ENCODE results near the gene AGO3. TPM values are rescaled to one million over a fixed set of nuclear protein-coding genes. Genes with fewer than 3 reads are reported as not detected.

The AGO3 gene
- polyA plus RNA-seq, 12 donors, result 9.3 to 94.1 (median 12.0) TPM

Other genes with a start within 250 kb of the AGO3 start
- gene C1orf216, start 212.2 kb upstream of the AGO3 start, polyA plus RNA-seq (ENCODE audit: insufficient read length in 12 of 12), result 10 to 100 TPM in 6 of 12 donors, 1 to 10 TPM in 5, not detected in 1; 6.4 to 14.0 (median 10.6) TPM
- 10 to 100 TPM in 1 of 12 donors, 1 to 10 TPM in 10, not detected in 1; 2.6 to 10.4 (median 7.3) TPM for gene CLSPN, start 161.1 kb upstream of the AGO3 start, polyA plus RNA-seq (ENCODE audit: insufficient read length in 12 of 12)
- gene AGO4, start 123.1 kb upstream of the AGO3 start, polyA plus RNA-seq (ENCODE audit: insufficient read length in 12 of 12), result 10 to 100 TPM in 10 of 12 donors, 1 to 10 TPM in 1, not detected in 1; 9.4 to 30.5 (median 14.8) TPM
- gene AGO1, start 47.9 kb upstream of the AGO3 start, polyA plus RNA-seq (ENCODE audit: insufficient read length in 12 of 12), result 10 to 100 TPM in 7 of 12 donors, 1 to 10 TPM in 5; 8.2 to 39.8 (median 10.4) TPM
- gene TEKT2, start 153.0 kb downstream of the AGO3 start, polyA plus RNA-seq (ENCODE audit: insufficient read length in 12 of 12), result 1 to 10 TPM in 1 of 12 donors, under 1 TPM in 9, not detected in 2; 0.16 to 1.4 (median 0.40) TPM
- 10 to 100 TPM in 11 of 12 donors, not detected in 1; 17.2 to 28.5 (median 24.1) TPM for gene ADPRS, start 157.8 kb downstream of the AGO3 start, polyA plus RNA-seq (ENCODE audit: insufficient read length in 12 of 12)
- gene COL8A2, start 194.1 kb downstream of the AGO3 start, polyA plus RNA-seq (ENCODE audit: insufficient read length in 12 of 12), result 10 to 100 TPM in 6 of 12 donors, 1 to 10 TPM in 5, not detected in 1; 6.3 to 19.9 (median 11.1) TPM
- gene TRAPPC3, start 218.4 kb downstream of the AGO3 start, polyA plus RNA-seq (ENCODE audit: insufficient read length in 12 of 12), result 10 to 100 TPM in 11 of 12 donors, not detected in 1; 25.8 to 46.5 (median 38.1) TPM
- 100 to 1,000 TPM in 11 of 12 donors, not detected in 1; 110 to 204 (median 130) TPM for gene MAP7D1, start 225.1 kb downstream of the AGO3 start, polyA plus RNA-seq (ENCODE audit: insufficient read length in 12 of 12)

All from muscle of arm (tissue), 12 donors.